ENCODE results near the gene LTK.

DNA sequence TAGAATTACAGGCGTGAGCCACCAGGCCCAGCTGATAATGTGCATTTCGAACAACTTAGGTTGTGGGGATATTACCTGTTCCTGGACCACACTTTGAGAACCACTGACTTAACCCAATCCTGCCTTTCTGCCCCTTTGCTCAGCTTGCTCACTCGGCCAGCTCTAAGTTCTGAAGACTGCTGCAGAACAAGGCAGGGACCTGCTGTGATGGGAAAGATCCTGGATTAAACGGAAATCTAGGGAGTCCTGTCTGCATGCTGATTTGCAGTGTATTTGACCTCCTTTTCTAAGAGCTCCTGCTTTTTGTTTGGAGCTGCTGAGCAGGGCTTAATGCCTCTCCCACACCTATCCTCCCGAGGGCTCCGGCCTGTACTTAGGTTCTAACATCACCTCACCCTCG is 2.9 kb downstream of the LTK start:
- TF ChIP-seq, protein P1, sequence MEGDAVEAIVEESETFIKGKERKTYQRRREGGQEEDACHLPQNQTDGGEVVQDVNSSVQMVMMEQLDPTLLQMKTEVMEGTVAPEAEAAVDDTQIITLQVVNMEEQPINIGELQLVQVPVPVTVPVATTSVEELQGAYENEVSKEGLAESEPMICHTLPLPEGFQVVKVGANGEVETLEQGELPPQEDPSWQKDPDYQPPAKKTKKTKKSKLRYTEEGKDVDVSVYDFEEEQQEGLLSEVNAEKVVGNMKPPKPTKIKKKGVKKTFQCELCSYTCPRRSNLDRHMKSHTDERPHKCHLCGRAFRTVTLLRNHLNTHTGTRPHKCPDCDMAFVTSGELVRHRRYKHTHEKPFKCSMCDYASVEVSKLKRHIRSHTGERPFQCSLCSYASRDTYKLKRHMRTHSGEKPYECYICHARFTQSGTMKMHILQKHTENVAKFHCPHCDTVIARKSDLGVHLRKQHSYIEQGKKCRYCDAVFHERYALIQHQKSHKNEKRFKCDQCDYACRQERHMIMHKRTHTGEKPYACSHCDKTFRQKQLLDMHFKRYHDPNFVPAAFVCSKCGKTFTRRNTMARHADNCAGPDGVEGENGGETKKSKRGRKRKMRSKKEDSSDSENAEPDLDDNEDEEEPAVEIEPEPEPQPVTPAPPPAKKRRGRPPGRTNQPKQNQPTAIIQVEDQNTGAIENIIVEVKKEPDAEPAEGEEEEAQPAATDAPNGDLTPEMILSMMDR (IDR thresholded peaks at IDR 0.05 in 2 of 3, conservative IDR thresholded peaks at IDR 0.05 in 1 of 3; ENCODE audit: borderline replicate concordance in 1 of 3, insufficient read depth in 1 of 3, low read depth in 2 of 3, low read length in 2 of 3): no peak
- TF ChIP-seq, protein P2, sequence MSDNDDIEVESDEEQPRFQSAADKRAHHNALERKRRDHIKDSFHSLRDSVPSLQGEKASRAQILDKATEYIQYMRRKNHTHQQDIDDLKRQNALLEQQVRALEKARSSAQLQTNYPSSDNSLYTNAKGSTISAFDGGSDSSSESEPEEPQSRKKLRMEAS (IDR thresholded peaks at IDR 0.05): no peak

Data from HCT116 (cell line).